HUES6 (cell line): Measurements from ENCODE around the gene HIVEP1.

ENCODE experiments used
- H3K27ac ChIP-seq: 2 replicates; pipeline ENCODE4 v1.7.0; 2013; ENCODE audit warnings: low read depth, mild to moderate bottlenecking, low read length, inconsistent platforms
- H3K27me3 ChIP-seq: 2 replicates; pipeline ENCODE4 v1.6.1; 2013; ENCODE audit warnings: low read length; ENCODE audit not compliant: control insufficient read depth, insufficient read depth
- H3K36me3 ChIP-seq: 2 replicates; pipeline ENCODE4 v1.6.1; 2013; ENCODE audit warnings: low read length; ENCODE audit not compliant: control insufficient read depth, insufficient read depth
- H3K4me1 ChIP-seq: 2 replicates; pipeline ENCODE4 v1.6.1; 2013; ENCODE audit warnings: low read length; ENCODE audit not compliant: control insufficient read depth, insufficient read depth
- H3K4me3 ChIP-seq: 2 replicates; pipeline ENCODE4 v1.5.1; 2013; ENCODE audit warnings: low read depth, low read length
- H3K9ac ChIP-seq: one replicate; pipeline ENCODE4 v1.6.1; 2013; ENCODE audit warnings: mild to moderate bottlenecking, low read length
- H3K9me3 ChIP-seq: 2 replicates; pipeline ENCODE4 v1.6.1; 2013; ENCODE audit warnings: low read depth, low read length; ENCODE audit not compliant: control insufficient read depth, insufficient read depth

The HIVEP1 gene

DNA sequence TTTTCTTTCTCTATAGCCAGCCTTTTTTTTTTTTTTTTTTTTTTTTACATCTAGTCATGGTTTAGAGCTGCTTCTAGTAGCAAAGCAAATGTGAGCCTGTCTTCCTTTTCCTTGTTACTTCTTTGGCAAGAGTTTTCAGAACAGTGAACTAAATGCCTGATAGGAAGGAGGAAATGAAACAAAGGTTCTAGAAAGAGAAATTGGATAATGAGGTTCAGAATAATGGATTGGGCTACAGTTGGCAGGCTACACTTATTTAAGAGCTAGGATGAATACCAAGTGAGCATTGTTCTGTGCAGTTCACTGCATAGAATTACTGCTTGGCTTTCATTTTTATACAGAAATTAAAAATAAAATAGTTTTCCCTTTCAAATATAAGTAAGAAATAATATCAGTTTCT, 78.6 kb downstream of the HIVEP1 start:
- Histone ChIP-seq H3K9me3 (no peaks in the 10 kb centered on the region; the same call in 1 of the 2 replicates), H3K9ac (no peak overlapping the region), H3K4me3 (no peak overlapping the region), H3K27ac (no peak overlapping the region), H3K27me3 (no peaks in the 10 kb centered on the region), H3K36me3 (no peaks in the 10 kb centered on the region; the same call in 1 of the 2 replicates), H3K4me1 (no peaks in the 10 kb centered on the region; the same call in 1 of the 2 replicates)

DNA sequence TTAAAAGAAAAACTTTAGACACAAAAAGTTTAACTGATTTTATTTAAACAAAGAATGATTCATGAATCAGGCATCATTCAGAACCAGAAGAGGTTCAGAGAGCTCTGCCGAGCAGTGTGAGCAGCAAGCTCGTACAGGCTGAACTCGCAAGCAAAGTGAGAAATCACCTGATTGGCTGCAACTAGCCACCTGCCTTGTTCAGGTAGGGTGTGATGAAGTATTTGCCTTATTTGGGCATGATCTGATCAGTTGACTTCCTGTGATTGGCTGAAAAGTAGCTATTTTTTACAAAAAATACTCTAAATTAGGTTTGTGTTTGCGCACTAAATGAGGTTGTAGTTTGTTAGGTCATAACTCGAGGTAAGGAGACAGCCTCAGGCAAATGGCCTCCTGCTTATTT, 80.7 kb downstream of the HIVEP1 start:
- H3K9ac ChIP-seq, result no peak overlapping the region
- no peaks in the 10 kb centered on the region for H3K27me3 ChIP-seq
- no peak overlapping the region for H3K4me3 ChIP-seq
- H3K27ac ChIP-seq, result no peak overlapping the region
- H3K9me3 ChIP-seq, result no peaks in the 10 kb centered on the region; the same call in 1 of the 2 replicates
- H3K36me3 ChIP-seq, result no peaks in the 10 kb centered on the region; the same call in 1 of the 2 replicates
- H3K4me1 ChIP-seq, result no peaks in the 10 kb centered on the region; the same call in 1 of the 2 replicates

DNA sequence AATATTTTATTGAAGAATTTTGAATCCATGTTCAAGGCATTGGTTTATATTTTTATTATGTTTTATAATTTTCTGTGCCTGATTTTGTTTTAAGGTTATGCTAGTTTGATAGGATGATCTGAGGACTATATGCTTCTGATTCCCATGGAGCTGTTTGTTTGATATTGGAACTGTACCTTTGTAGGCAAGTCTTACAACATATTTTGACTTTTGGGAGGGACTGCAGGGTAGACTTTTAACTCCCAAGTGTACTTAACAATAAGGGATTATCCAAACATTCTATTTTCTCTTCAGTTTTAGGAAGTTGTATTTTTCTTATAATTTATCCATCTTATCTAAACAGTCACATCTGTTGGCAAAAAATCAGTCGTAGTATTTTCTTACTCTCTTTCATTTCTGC, 82.6 kb downstream of the HIVEP1 start:
- Histone ChIP-seq H3K27ac (no peak overlapping the region), H3K36me3 (no peaks in the 10 kb centered on the region; the same call in 1 of the 2 replicates), H3K27me3 (no peaks in the 10 kb centered on the region), H3K4me1 (no peaks in the 10 kb centered on the region), H3K9ac (no peak overlapping the region), H3K4me3 (no peak overlapping the region), H3K9me3 (no peaks in the 10 kb centered on the region; the same call in 1 of the 2 replicates)

DNA sequence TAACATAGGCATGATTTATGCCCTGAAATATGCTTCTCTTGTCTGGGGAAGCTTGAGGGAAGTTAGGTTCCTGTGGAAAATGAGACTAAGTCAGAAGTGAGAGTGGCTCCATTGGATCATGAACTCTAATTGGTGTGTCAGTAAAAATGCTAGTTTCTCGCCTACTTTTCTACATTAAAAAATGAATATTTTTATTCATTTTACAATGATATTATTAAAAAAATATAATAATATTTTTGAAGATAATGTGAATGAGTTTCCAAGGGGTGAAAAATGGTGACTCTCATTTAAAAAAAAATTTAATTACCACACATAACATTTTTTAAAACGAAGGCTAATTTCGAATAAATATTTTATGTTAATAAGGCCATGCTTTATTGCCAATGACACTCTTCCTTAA, 84.2 kb downstream of the HIVEP1 start:
- Histone ChIP-seq H3K36me3 (no peaks in the 10 kb centered on the region; the same call in 1 of the 2 replicates), H3K4me3 (no peak overlapping the region), H3K27ac (no peak overlapping the region), H3K4me1 (no peaks in the 10 kb centered on the region), H3K27me3 (no peaks in the 10 kb centered on the region), H3K9ac (no peak overlapping the region), H3K9me3 (no peaks in the 10 kb centered on the region; the same call in 1 of the 2 replicates)

DNA sequence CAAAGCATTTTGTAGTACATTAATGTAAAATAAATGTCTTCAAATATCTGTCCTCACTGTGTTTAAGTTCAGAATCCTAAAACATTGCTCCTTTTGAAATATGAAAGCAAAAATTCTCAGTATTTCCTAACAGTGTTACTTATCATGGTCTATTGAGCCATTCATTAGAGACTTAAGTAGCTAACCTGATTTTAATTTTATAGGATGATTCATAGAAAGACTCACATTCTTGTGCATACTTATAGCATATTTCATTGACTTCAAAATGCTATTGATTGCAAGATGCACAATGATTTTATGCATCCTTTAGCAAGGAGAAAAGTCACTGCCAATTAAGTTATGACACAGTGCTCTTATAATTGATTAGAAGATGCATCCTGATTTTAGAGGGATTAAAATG, 85.7 kb downstream of the HIVEP1 start:
- Histone ChIP-seq H3K27ac (no peak overlapping the region), H3K9me3 (no peaks in the 10 kb centered on the region), H3K4me3 (no peak overlapping the region), H3K36me3 (no peaks in the 10 kb centered on the region), H3K4me1 (no peaks in the 10 kb centered on the region), H3K27me3 (no peaks in the 10 kb centered on the region), H3K9ac (no peak overlapping the region)

DNA sequence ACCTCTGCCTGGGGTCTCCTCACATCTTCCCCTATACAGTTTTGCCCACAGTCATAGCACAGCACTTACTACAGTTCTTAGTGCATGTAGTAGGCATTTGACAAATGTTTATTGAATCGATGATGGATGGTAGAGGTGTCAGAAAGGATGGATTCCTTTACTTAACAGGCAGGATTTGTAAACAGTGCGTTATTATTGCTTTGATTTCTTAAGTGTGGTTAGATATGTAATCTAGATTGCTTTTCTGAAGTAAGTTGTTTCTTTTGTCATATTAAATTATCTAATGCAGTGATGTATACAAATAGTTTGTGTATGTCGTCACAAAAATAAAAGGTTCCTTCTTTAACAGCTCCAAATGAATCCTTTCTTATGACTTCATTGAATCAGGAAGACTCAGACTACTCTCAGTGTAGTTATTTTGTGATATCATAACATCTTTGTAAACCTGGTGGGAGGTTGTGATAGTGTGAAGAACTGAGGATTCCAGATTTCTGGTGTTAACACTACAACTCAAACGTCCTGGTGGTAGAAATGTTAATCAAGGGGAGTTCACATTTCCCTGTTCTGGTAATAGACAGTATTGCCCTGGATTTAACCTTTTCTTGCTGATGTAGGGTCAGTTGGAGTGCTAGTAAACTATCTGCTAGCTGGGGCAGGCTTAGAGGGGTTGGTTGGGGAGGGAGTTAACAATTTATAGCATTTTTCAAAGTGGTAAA, 87.7 kb downstream of the HIVEP1 start:
- Histone ChIP-seq H3K27me3 (no peaks in the 10 kb centered on the region), H3K9ac (no peak overlapping the region), H3K27ac (no peak overlapping the region), H3K4me3 (no peak overlapping the region), H3K4me1 (no peaks in the 10 kb centered on the region), H3K9me3 (no peaks in the 10 kb centered on the region), H3K36me3 (no peaks in the 10 kb centered on the region)

DNA sequence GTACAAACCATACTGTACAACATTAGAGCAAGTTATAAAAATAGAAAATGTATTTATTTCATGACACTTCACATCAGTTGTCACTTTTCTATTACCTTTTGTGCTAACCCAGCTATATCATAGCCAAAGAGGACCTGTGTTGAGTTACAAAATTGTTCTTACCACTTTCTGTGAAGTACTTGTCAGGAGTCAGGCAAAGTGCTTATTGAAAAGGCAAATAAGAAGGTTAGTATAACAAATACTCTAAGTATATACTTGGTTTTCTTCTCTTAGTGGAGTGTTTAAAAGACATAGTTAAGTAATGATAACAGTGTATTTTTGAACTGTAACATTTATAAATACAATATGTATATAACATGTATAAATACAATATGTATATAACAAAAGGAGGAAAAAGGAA, 88.9 kb downstream of the HIVEP1 start:
- Histone ChIP-seq H3K27me3 (no peaks in the 10 kb centered on the region), H3K4me1 (no peaks in the 10 kb centered on the region), H3K4me3 (no peak overlapping the region), H3K27ac (no peak overlapping the region), H3K36me3 (no peaks in the 10 kb centered on the region), H3K9me3 (no peaks in the 10 kb centered on the region), H3K9ac (no peak overlapping the region)

DNA sequence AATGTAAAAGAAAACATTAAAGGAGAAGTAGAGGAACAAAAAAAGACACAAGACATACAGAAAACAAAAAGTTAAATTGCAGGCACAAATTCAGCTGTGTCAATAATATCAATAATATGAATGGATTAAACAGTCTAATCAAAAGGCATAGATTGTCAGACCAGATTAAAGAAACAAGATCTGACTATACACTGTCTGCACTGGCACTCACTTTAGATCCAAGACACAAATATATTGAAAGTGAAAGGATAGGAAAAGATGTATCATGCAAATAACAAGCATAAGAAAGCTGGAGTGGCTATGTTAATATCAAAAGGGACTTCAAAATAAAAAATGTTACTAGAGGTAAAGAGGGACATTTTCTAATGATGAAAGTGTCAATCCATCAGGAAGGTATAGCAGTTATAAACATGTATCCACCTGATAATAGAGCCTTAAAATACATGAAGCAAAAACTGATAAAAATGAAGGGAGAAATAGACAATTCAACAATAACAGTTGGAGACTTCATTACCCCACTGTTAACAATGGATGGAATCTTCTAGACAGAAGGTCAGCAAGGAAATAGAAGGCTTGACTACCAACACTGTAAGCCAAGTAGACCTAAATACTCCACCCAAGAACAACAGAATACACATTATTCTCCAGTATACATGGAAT, 89.7 kb downstream of the HIVEP1 start:
- Histone ChIP-seq H3K4me3 (no peak overlapping the region), H3K27ac (no peak overlapping the region), H3K9me3 (no peaks in the 10 kb centered on the region), H3K4me1 (no peaks in the 10 kb centered on the region), H3K27me3 (no peaks in the 10 kb centered on the region), H3K9ac (no peak overlapping the region), H3K36me3 (no peaks in the 10 kb centered on the region)

DNA sequence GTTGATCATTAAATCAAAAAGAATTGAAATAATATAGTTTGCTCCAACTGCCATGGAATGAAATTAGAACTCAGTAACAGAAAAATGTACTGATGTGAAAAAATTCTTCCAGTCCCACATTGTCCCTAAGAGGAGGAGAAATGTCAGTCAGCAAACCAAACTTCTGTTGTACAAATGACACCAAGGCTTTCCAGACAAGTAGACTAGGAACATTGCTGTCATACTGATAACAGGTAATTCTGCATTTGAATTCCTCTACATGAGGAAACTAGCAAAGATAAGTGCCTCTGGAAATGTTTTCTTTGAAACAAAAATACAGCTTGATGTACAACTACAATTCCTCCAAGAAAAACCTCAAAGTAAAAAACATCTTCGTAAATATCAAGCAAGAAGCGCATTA, 90.2 kb downstream of the HIVEP1 start:
- Histone ChIP-seq H3K9ac (no peak overlapping the region), H3K4me1 (no peaks in the 10 kb centered on the region), H3K27me3 (no peaks in the 10 kb centered on the region), H3K4me3 (no peak overlapping the region), H3K9me3 (no peaks in the 10 kb centered on the region), H3K27ac (no peak overlapping the region), H3K36me3 (0 out of 2 replicates have a peak, but pooled peaks cover 5% of the 10 kb centered on the region)

DNA sequence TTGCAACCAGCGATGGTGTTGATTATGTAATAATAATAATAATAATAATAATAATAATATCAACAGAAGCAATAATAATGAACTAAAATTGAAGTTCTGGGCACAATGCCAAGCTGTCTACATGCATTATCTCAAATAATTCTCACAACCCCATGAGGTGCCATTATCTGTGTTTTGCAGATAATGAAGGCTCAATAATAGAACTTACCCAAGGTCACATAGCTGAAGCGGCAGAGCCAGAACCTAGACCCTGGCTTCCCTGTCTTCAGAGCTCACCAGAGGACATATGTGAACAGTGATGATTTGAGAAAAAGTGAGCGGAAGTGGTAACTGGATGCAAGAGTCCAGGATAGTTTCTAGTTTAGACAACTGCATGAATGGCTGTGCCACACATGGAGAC, 91.0 kb downstream of the HIVEP1 start:
- H3K27me3 ChIP-seq, result no peaks in the 10 kb centered on the region
- H3K9ac ChIP-seq, result no peak overlapping the region
- H3K4me3 ChIP-seq, result no peak overlapping the region
- no peak overlapping the region for H3K27ac ChIP-seq
- 0 out of 2 replicates have a peak, but pooled peaks cover 5% of the 10 kb centered on the region for H3K36me3 ChIP-seq
- H3K4me1 ChIP-seq, result no peaks in the 10 kb centered on the region
- no peaks in the 10 kb centered on the region for H3K9me3 ChIP-seq

DNA sequence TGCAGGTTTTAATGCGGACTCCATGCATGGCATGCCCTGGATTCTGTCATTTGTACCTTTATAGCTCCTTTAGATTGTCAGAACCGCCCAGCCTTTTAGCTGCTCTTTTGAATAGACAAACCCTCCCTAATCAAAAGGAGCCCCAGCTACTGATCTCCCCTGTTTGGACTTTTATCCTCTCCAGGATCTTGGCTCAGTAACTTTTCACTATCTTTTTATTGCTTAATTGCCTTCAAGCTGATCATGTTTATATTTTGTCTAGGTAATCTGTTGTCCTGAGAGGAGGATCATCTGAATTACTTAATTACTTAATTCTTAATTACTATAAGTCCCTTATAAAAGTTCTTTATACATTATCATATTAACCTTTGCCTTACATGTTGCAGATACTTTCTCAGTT, 93.2 kb downstream of the HIVEP1 start:
- Histone ChIP-seq H3K9me3 (no peaks in the 10 kb centered on the region), H3K4me3 (no peak overlapping the region), H3K36me3 (peaks cover 11% of the 10 kb centered on the region), H3K27ac (no peak overlapping the region), H3K4me1 (no peaks in the 10 kb centered on the region), H3K27me3 (no peaks in the 10 kb centered on the region), H3K9ac (no peak overlapping the region)
